ENCODE data around the gene CFAP97D2. TPM values are rescaled to one million over a fixed set of nuclear protein-coding genes. Genes with fewer than 3 reads are reported as not detected.
"Not testable (repeated sequence)": the region's sequence is repeated elsewhere in the genome, so short reads cannot be mapped to it uniquely, and the experiment has no call there.

CFAP97D2 gene
- total RNA-seq, 1 donor from 2014 or later = not detected

DNA sequence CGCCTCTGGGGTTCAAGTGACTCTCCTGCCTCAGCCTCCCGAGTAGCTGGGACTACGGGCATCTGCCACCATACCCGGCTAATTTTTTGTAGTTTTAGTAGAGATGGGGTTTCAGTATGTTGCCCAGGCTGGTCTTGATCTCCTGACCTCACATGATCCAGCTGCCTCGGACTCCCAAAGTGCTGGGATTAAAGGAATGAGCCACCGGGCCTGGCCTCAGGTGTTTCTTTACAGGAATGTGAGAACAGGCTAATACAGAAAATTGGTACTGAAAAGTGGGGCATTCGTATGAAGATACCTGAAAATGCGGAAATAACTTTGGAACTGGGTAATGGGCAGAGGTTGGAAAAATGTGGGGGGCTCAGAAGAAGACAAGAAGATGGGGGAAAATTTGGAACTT, 52.8 kb downstream of the CFAP97D2 start:
- no peak overlapping the region for H3K27ac Mint-ChIP-seq
- no peak overlapping the region for H3K4me3 Mint-ChIP-seq
- H3K4me1 Mint-ChIP-seq = peaks cover 17% of the 10 kb centered on the region
- H3K9me3 Mint-ChIP-seq = no peaks in the 10 kb centered on the region
- H3K36me3 Mint-ChIP-seq (ENCODE audit: low read depth) = peaks cover 12% of the 10 kb centered on the region
- intact Hi-C loops (cut with micrococcal nuclease) = no loop called here
- DNase-seq = no peak
- peaks cover 12% of the 10 kb centered on the region for H3K27me3 Mint-ChIP-seq

DNA sequence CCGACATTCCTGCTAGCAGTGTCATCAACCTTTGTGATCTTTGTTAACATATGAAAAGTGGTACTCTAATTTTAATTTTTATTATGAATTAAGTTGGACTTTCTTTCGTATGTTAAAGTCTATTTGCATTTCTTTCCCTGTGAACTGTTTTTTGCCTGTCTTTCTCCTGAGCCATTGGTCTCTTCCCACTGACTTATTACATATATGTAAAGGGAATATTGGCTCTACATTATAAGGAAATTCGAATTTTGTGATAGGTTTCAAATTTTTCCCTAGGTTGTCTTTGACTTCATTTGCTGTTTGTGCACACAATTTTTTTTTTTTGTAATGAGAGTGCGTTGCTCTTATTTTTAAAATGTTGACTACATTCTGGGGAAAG, 55.2 kb downstream of the CFAP97D2 start:
- Mint-ChIP-seq H3K27ac (peak overlapping the region; percentile 92), H3K27me3 (peaks cover 4% of the 10 kb centered on the region), H3K4me1 (peaks cover 17% of the 10 kb centered on the region), H3K9me3 (no peaks in the 10 kb centered on the region), H3K36me3 (ENCODE audit: low read depth) (peaks cover 29% of the 10 kb centered on the region), H3K4me3 (peak overlapping the region; percentile 92)
- DNase-seq = no peak
- intact Hi-C loops (cut with micrococcal nuclease) = loop anchor here (2.0 kb wide), 5 partner anchors 105 to 743 kb away; partner anchors contain the start of gene DCUN1D2

DNA sequence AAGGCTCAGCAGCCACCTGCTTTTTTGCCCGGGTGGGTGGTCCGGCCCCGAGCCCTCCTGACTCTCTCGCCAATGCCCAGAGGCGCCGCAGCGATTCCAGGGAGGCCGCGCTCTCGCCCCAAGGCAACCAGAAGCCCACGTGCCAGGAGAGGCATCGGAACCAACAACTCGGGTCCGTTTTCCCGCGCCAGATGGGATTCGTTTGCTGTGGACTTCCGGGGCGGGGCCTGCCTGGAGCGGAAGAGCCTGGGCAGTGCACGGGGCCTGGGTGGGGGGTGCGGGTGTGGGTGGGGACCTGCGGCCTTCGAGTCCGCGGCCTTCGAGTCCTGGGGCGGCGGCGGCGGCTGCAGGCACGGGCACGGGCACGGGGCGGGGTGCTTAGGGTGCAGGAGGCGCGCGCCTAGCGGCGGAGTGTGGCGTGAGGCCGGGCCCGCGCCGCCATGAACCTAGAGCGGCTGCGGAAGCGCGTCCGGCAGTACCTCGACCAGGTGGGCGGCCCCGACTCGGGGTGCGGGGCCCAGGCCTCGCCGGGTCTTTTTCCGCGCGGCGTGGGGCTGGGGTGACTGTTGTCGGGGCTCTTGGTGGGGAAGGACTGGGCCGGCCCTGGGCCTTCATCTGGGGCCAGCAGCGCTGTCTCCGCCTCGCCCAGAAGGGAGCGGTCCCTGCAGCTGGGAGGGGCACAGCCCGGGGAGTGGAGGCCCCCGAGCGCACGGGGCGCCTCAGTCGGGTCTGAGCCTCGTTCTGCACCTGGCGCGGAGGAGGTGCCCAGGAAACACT, 55.8 kb downstream of the CFAP97D2 start, which contains the start of gene CDC16:
Gene CDC16 (plus strand): TSS at position 253 of the 777 bp plus-strand sequence. CDS start 188 bp downstream, at position 441.
- Mint-ChIP-seq H3K4me3 (peak within 1 kb of the TSS; percentile 92), H3K27ac (peak within 1 kb of the TSS; percentile 92), H3K27me3 (peaks cover 4% of the 10 kb centered on the region), H3K36me3 (ENCODE audit: low read depth) (peaks cover 34% of the 10 kb centered on the region), H3K9me3 (no peaks in the 10 kb centered on the region), H3K4me1 (peaks cover 17% of the 10 kb centered on the region)
- peak; percentile 95 for DNase-seq
- intact Hi-C loops (cut with micrococcal nuclease) = loop anchor here (1.0 to 2.0 kb wide), 6 partner anchors 46 to 744 kb away; partner anchors contain the start of genes DCUN1D2 and UPF3A

DNA sequence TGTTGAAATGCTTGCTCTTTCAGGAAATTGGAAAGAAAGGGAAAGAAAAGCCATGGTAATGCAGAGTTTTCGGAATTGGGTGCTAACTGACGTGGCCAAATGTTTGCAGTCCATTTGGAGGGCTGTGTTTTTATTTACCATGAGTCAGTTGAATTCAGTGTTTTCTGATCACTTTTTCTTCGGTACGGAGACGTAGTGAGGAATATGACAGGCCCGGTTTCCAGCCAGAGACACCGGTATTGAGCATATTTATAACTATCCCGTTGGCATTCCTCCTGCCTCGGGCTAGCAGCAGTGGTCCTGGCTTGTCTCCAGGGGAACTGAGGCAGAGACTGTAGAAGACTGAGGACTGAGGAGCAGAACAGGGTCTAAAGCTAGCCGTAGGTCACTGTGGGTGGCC, 56.6 kb downstream of the CFAP97D2 start:
- H3K9me3 Mint-ChIP-seq = no peaks in the 10 kb centered on the region
- H3K4me3 Mint-ChIP-seq = peak overlapping the region; percentile 92
- H3K27ac Mint-ChIP-seq = peak overlapping the region; percentile 92
- no peaks in the 10 kb centered on the region for H3K27me3 Mint-ChIP-seq
- intact Hi-C loops (cut with micrococcal nuclease) = loop anchor here (1.0 to 2.0 kb wide), 6 partner anchors 46 to 745 kb away; partner anchors contain the start of genes DCUN1D2 and UPF3A
- peaks cover 17% of the 10 kb centered on the region for H3K4me1 Mint-ChIP-seq
- peaks cover 34% of the 10 kb centered on the region for H3K36me3 Mint-ChIP-seq (ENCODE audit: low read depth)
- DNase-seq = no peak

DNA sequence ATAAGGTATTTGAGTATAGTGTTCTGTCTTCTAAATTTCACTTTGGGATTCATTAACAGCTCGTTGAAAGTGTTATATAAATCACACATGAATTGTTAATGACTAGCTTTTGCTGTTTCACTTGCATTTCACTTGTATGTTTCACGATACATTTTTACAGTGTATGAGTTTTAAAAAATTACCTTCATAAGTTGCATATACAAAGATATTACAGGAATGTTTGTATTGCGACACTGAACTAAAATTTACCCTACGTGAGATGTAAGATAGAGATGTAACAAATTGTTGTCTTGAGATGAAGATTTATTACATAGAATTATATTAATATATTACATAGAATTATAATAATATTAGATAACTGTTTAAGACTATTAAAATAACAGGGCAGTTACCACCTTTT, 57.2 kb downstream of the CFAP97D2 start:
- Mint-ChIP-seq H3K36me3 (ENCODE audit: low read depth) (peaks cover 37% of the 10 kb centered on the region), H3K27ac (no peak overlapping the region)
- intact Hi-C loops (cut with micrococcal nuclease) = no loop called here

DNA sequence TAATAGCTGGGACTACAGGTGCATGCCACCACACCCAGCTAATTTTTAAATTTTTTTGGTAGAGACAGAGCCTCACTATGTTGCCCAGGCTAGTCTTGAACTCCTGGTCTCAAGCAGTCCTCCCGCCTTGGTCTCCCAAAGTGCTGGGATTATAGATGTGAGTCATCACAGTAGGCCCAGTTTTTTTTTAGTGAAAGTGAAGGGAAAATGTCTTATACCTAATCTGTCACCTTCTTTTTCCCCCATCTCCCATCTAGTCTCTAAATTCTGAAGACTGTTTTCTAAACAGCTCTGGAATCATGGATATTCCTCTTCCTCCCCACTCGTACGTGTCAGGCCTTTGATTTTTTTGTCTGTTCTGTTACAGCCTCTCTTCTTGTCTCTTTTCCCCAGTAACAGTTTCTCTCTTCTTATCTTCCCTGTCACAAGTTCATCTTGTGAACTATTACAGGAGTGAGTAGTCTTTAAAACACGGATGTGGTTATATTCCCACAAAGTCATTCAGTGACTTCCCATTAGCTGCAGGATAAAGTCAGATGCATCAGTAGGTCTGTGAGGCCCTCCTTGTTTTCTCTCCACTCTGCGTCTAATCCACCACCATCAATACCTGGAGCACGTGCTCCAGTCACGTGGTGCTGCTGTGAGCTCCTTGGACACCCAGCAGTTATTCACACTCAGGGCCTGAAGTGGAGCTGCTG, 58.5 kb downstream of the CFAP97D2 start:
- Mint-ChIP-seq H3K9me3 (no peaks in the 10 kb centered on the region), H3K27ac (peak overlapping the region; percentile 16), H3K4me3 (peak overlapping the region; percentile 27), H3K36me3 (ENCODE audit: low read depth) (peaks cover 51% of the 10 kb centered on the region), H3K27me3 (no peaks in the 10 kb centered on the region), H3K4me1 (peaks cover 19% of the 10 kb centered on the region)
- intact Hi-C loops (cut with micrococcal nuclease) = no loop called here
- no peak for DNase-seq

More for the DNA sequence above, 57.2 kb downstream of the CFAP97D2 start:
- Mint-ChIP-seq H3K4me3 (peak overlapping the region; percentile 92), H3K9me3 (no peaks in the 10 kb centered on the region), H3K27me3 (no peaks in the 10 kb centered on the region), H3K4me1 (peaks cover 17% of the 10 kb centered on the region)
- no peak for DNase-seq

DNA sequence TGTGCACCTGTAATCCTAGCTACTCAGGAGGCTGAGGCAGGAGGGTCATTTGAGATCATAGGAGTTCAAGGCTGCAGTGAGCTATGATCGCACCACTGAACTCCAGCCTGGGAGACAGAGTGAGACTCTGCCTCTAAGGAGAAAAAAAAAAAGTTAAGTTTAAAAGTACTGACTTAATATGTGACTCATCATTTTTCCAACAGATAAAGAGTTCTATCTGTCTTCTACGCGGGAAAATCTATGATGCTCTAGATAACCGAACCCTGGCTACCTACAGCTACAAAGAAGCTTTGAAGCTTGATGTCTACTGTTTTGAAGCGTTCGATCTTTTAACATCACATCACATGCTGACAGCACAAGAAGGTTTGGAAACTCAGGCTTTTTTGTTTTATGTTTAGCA, 62.9 kb downstream of the CFAP97D2 start:
- Mint-ChIP-seq H3K4me1 (peaks cover 7% of the 10 kb centered on the region), H3K9me3 (no peaks in the 10 kb centered on the region), H3K27ac (no peak overlapping the region), H3K27me3 (no peaks in the 10 kb centered on the region), H3K4me3 (no peak overlapping the region), H3K36me3 (ENCODE audit: low read depth) (peaks cover 75% of the 10 kb centered on the region)
- DNase-seq = no peak
- intact Hi-C loops (cut with micrococcal nuclease) = no loop called here

DNA sequence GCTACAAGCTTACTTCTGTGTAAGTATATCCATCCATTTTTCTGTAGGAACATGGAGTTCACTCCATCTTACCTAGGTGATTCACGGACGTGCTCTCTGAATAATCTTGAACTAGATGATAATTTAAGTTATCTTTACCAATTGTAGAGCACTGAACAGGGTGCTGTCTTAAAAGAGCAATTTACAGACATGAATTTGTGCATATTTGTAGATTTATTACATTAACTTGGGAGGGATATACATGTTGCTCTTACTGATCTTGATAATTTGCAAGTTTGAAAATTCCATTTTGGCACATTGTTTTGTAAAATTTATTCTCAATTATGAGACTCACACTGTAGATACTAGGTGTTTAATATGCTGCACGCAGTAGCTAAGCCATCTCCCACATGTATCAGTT, 64.9 kb downstream of the CFAP97D2 start:
- H3K9me3 Mint-ChIP-seq = no peaks in the 10 kb centered on the region
- no peak overlapping the region for H3K4me3 Mint-ChIP-seq
- H3K36me3 Mint-ChIP-seq (ENCODE audit: low read depth) = peaks cover 74% of the 10 kb centered on the region
- no peaks in the 10 kb centered on the region for H3K27me3 Mint-ChIP-seq
- H3K27ac Mint-ChIP-seq = no peak overlapping the region
- no peak for DNase-seq
- H3K4me1 Mint-ChIP-seq = peaks cover 2% of the 10 kb centered on the region
- intact Hi-C loops (cut with micrococcal nuclease) = no loop called here

DNA sequence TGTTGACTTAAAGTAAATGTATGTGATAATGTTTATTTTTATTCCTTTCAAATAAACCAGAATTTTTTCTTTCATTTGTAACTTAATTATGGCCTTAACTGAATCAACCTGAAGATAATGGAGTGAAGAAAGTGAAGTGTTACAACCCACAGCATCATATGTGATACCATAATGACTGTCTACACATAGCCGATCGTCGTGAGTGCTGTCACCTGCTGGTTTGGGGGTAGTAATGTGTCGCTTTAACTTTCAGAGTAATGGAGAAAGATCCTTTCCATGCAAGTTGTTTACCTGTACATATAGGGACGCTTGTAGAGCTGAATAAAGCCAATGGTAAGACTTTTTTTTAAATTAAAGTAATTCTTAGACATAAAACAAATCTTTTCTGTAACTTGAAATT, 65.6 kb downstream of the CFAP97D2 start:
- no peak overlapping the region for H3K4me3 Mint-ChIP-seq
- peaks cover 2% of the 10 kb centered on the region for H3K4me1 Mint-ChIP-seq
- H3K27me3 Mint-ChIP-seq = no peaks in the 10 kb centered on the region
- DNase-seq = no peak
- peaks cover 70% of the 10 kb centered on the region for H3K36me3 Mint-ChIP-seq (ENCODE audit: low read depth)
- no peak overlapping the region for H3K27ac Mint-ChIP-seq
- no peaks in the 10 kb centered on the region for H3K9me3 Mint-ChIP-seq
- intact Hi-C loops (cut with micrococcal nuclease) = no loop called here

DNA sequence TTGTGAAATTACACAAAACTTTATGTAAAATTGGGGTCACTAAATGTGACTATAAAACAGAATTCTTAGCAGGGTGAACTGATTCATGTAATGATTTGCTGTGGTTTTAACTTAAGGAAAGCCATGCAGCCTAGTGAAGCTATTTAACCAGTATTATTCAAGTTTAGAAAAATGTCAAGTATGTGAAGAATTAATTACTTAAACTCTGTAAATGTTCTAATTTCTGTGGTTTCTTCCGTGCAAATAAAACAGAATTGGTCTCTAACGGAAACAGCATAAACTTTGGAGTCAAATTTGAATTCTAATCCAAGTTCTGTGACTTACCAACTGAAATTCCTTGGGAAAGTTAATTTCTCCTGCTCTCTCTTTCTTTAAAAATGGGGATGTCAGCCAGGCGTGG, 69.0 kb downstream of the CFAP97D2 start:
- Mint-ChIP-seq H3K27ac (no peak overlapping the region), H3K36me3 (ENCODE audit: low read depth) (peaks cover 63% of the 10 kb centered on the region), H3K4me3 (no peak overlapping the region), H3K4me1 (peaks cover 2% of the 10 kb centered on the region), H3K9me3 (no peaks in the 10 kb centered on the region), H3K27me3 (no peaks in the 10 kb centered on the region)
- DNase-seq = no peak
- intact Hi-C loops (cut with micrococcal nuclease) = no loop called here

DNA sequence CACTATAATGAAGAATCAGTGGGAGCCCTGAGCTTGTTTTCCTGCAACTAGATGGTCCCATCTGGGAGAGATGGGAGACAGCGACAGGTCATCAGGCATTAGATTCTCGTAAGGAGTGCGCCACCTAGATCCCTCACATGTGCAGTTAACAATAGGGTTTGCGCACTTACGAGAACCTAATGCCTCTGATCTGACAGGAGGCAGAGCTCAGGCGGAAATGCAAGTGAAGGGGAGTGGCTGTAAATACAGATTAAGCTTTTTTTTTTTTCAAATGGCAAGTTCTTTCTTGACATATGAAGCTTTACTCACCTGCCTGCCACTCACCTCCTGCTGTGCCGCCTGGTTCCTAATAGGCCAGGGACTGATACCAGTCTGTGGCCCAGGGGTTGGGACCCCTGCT, 70.0 kb downstream of the CFAP97D2 start:
- Mint-ChIP-seq H3K27me3 (no peaks in the 10 kb centered on the region), H3K36me3 (ENCODE audit: low read depth) (peaks cover 62% of the 10 kb centered on the region), H3K27ac (no peak overlapping the region), H3K4me3 (no peak overlapping the region), H3K4me1 (peaks cover 2% of the 10 kb centered on the region), H3K9me3 (no peaks in the 10 kb centered on the region)
- DNase-seq = no peak
- intact Hi-C loops (cut with micrococcal nuclease) = no loop called here

DNA sequence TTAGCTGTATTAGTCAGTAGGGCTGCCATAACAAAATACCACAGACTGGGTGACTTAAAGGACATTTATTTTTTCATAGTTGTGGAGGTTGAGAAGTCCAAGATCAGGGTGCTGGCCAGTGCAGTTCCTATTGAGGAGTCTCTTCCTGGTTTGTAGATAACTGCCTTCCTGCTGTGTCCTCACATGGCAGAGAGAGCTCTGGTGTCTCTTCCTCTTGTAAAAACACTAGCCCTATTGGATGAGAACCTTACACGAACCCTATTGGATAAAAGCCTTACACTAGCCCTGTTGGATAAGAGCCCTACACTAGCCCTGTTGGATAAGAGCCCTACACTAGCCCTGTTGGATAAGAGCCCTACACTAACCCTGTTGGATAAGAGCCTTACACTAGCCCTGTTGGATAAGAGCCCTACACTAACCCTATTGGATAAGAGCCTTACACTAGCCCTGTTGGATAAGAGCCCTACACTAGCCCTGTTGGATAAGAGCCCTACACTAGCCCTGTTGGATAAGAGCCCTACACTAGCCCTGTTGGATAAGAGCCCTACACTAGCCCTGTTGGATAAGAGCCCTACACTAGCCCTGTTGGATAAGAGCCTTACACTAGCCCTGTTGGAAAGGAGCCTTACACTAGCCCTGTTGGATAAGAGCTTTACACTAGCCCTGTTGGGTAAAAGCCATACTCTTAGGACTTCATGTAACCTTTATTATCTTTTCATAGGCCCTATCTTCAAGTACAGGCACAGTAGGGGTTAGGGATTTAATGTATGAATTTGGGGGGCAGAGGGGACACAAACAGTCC, 72.8 kb downstream of the CFAP97D2 start:
- H3K9me3 Mint-ChIP-seq; H3K27me3 Mint-ChIP-seq; intact Hi-C loops (cut with micrococcal nuclease); H3K4me3 Mint-ChIP-seq; DNase-seq; H3K4me1 Mint-ChIP-seq; H3K27ac Mint-ChIP-seq: not testable (repeated sequence)
- H3K36me3 Mint-ChIP-seq (ENCODE audit: low read depth) = peaks cover 60% of the 10 kb centered on the region

DNA sequence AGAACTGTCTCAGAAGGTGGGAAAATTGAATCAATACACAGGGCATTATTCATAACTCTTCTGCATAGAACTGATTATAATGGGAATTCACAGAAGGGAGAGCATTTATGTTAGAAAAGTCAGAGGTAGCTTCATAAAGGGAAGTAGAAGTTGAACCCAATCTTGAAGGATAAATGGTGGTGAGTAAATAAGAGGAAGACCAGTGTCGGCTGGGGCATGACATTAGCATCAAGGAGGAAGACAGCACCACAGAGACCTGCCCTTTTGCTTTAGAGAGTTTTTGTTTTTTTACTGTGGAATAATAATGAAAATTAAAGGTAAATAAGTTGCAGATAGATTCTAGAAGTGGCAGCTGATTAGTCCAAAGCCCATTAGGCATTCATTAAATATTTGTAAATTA, 77.5 kb downstream of the CFAP97D2 start:
- peaks cover 66% of the 10 kb centered on the region for H3K36me3 Mint-ChIP-seq (ENCODE audit: low read depth)
- no peaks in the 10 kb centered on the region for H3K9me3 Mint-ChIP-seq
- no peak for DNase-seq
- H3K27ac Mint-ChIP-seq = no peak overlapping the region
- no peaks in the 10 kb centered on the region for H3K27me3 Mint-ChIP-seq
- peaks cover 11% of the 10 kb centered on the region for H3K4me1 Mint-ChIP-seq
- no peak overlapping the region for H3K4me3 Mint-ChIP-seq
- intact Hi-C loops (cut with micrococcal nuclease) = no loop called here

Measured in activated CD4-positive, alpha-beta T cell treated with anti-CD3 and anti-CD28 coated beads, Interleukin-2, amount 10 ng/mL, durations not matched to agents 24 days and 14 days (primary cell).